NCI-H82 (cell line): ENCODE results near the gene CD36.

Experiments used
- DNase-seq: peaks from one replicate; lab custom pipeline; 2025; lab: John Stamatoyannopoulos, UW

CD36 gene

GRCh38 chr7:80637911-80638765 is at the start of gene CD36:
CD36 (plus strand) TSS chr7:80638642; CDS start chr7:80646741, 8,099 bp downstream.
- no peak for DNase-seq

DNA sequence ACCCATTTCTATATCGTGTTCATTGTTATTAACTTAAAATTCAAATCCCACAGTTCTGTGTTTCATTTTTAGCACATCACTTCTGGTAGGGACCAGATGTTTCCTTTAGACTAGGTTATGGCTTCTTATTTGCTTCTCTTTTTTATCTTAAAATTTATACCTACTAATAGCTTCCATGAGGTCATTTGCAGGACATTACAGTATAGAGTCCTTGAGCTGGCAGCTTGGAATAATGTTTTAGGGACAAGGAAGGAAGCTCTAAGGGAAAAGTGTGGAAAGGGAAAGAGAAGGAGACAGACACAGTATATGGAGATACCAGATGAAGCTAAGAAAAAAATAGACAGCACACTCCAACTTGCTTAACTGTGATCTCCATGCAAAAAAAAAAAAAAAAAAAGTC is 48.8 kb upstream of the CD36 start:
- no peak for DNase-seq

GRCh38 chr7:80591654-80592053 is 46.8 kb upstream of the CD36 start:
- no peak for DNase-seq

- DNase-seq: no peak
Observed at GRCh38 chr7:80593869-80594586, 44.4 kb upstream of the CD36 start.

DNA sequence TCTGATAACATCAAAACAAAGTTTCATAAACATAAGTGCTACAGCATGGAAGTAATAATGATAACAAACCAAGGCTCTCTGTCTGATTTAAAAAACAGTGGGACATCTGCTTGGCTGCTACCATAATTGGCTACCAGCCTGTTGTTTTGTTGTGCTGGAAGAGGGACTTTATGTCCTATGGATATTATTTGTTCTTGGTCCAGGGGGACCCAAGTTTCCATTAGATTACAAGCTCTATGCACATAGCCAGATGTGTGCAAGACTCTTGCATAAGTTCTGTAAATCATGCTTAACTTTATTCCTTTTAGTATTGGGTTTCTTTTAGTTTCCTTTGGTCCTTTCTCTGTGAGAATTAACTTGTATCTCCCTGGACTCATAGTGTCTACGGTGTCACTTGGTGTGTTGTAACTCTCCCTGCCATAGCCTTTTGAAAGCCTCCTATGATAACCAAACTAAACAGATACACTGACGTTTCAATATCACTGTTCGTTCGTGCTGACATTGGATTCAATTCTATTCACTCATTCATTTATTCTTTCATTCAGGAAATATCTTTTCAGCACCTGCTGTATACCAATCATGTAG is 41.4 kb upstream of the CD36 start:
- no peak for DNase-seq

- DNase-seq: no peak
Observed at GRCh38 chr7:80597875-80598274, 40.6 kb upstream of the CD36 start.

- no peak for DNase-seq
Observed at GRCh38 chr7:80600046-80600445, 38.4 kb upstream of the CD36 start.

DNA sequence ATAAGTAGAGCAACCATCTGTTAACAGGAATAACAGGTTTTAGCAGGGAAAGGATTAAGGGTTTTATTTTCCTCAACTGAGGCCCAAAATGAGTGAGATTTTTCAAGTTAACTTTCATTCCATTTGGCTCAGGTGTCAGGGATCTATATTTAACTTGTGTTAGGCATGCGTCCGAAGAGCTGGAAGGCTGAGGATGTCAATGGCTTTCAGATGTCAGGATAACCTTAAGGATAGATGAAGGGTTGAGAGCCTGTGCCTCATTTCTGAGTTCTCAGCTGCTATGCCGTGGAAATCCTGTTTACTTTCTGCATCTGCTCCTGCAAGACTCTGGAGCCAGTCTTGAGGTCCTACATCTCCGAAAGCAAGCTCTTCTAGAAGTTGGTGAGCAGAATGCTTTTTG is 36.4 kb upstream of the CD36 start:
- peak; percentile 42 for DNase-seq

DNA sequence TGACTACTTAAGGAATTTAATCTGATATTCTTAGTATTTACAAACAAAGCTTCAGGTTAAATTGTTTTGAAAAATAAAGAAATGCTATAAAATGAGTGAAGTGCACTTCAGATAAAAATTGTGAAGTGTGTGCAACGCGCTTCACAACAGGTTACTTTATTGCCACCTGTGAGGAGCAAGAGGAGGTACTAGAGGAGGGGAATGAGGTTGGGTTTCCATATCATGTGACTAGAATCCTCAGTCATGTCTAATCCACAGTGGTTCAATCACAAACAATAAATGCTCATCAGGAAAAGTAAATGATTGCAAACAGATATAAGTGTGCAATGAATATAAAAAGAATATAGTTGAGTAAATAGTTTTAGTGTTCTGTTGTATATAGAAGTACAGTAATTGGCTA is 34.5 kb upstream of the CD36 start:
- DNase-seq: no peak

DNA sequence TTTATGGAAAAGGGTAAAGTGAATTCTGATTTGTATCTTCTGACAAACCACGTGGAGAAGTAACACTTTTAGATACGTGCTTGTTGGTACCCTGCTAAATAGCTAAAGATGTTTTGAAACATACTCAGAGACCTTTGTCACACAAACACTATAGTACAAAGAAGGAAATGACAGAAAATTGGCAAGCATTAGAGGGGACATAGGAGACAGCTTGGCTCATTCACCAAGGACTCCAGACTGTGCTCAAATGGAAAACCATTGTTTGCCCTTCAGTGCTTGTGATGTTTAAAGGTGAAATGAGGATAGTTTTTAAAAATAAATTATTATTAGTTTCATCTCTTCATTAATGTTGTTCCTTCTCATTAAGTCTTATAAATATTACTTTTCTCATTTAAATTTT is 34.0 kb upstream of the CD36 start:
- no peak for DNase-seq

- no peak for DNase-seq
Observed at GRCh38 chr7:80607136-80607535, 31.3 kb upstream of the CD36 start.

GRCh38 chr7:80608336-80608735 is 30.1 kb upstream of the CD36 start:
- DNase-seq: no peak

DNA sequence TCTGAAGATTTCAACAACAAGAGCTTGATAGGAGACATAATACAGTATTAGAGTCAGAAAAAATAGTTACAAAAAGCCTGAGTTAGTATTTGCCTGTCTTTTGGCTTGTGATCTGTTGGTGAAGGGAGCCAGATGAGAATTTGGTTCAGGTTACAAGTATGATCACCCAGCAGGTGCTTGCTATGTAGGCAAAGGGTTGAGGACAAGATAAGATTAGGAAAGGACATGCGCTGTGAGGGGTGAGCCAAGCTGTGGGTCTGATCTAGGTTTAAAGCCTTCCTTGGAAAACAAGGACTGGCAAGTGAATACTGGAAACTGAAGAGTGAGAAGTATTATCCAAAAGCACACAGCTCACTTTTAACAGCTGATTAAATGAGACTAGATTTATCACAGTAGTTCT is 28.7 kb upstream of the CD36 start:
- DNase-seq: no peak

DNA sequence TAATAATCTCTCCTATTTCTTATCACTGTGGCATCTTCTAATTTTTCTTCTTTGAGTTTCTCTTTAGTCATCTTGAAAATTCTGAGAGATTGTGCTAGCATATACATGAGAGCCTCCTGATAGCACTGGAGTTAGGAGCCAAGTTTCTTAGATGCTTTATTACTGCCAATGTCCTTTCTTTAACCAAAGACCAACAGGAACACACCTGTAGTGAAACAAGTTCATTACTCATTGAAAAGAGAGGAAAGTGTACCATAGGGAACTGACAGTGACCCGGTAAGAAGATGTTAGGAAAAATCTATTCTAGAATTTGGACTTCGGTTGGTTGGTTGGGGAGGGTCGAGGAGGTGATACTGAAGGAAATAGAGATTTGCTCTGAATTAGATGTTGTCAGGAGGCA is 27.1 kb upstream of the CD36 start:
- no peak for DNase-seq

DNA sequence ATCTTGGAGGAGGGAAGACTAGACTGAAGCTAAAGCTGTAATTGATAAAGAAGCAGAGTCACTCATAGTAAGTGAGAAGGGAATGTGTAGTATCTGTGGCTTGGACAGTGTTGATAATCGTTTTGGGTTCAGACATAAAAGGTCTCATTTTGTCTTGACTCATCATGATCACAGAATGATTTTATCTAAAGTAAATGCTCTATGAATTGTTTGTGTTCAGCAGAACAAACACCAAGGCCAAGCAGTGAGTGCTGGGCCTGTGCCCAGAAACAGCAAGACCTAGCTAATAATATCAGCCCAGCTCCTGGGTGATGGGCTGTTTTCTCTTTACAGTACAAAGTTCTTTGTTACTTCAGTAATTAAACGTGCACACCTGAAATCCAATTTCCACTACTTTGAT is 26.7 kb upstream of the CD36 start:
- no peak for DNase-seq

- DNase-seq: no peak
Observed at GRCh38 chr7:80612880-80613279, 25.6 kb upstream of the CD36 start.

GRCh38 chr7:80613519-80613918 is 24.9 kb upstream of the CD36 start:
- DNase-seq: no peak

DNA sequence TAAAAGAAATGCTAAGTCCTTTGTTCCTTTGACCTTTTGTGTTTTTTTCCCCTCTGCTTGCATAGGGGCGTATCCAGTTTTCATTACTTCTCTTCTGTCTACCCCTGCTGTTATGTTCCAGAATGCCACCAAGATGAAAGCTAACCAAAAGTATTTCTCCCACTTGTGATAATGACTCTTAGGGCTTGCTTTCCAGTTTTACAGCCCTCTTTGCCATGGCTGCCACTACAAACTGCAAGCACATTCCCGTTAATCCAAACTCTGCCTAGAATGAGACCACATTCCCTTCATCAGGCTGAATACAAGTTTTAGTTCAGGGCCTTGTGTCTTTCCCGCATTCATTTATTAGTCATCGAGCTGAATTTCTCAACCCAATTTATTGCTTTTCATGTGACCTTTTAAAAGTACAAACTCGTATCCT is 23.6 kb upstream of the CD36 start:
- DNase-seq: no peak

- DNase-seq: no peak
Observed at GRCh38 chr7:80618096-80618495, 20.3 kb upstream of the CD36 start.

GRCh38 chr7:80619741-80620140 is 18.7 kb upstream of the CD36 start:
- DNase-seq: no peak

GRCh38 chr7:80622541-80622940 is 15.9 kb upstream of the CD36 start:
- DNase-seq: no peak

DNA sequence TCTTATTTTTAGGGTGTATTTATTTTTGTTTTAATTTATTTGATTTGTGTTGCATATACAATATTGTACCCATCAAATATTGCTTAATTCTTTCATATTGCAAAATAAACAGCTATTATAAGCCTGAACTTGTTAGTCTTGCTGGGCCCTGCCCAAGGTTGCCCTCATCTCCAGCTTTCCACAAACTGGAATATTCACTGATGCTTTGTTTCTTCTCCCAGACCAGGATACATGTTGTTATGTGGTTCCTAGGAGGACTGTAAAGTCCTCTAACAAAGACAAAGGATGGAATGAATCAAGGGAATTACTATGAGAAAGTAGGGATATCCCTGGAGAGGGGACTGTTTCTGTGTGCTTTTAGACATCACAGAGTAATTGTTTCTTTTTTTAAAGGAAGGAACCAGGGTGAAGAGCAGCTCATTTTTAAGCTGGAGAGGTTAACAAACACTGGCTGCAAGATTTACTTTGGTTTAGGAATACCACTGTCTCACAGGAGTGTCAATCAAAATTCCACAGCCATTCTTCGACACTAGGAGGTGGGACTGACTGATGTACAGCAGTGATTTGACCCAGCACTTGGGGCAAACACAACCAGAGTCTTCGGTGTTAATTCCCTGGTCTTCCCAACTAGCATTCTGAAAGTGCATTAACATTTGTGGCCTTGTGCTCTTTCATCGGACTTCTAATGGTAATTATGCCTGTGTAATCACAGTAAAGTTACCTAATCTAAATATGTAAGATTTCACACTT is 14.8 kb upstream of the CD36 start:
- DNase-seq: peak; percentile 33
